Natural killer cell (primary cell): ENCODE data around the gene GJA5. TPM values are rescaled to one million over a fixed set of nuclear protein-coding genes. Genes with fewer than 3 reads are reported as not detected.

Experiments
- ATAC-seq, 3 donors: fragments of 150-1000 bp in 2 of 3; fragments of 200-7000 bp in 1 of 3; cut with Tn5 transposase; 1 replicate in 1 of 3; 2 replicates in 2 of 3; pipeline ENCODE4 v1.10.0; 2021; ENCODE audit warnings: mild to moderate bottlenecking in 2 of 3, moderate library complexity in 2 of 3
- DNase-seq, 2 donors: peaks; one replicate each; pipeline versions ENCODE4 v3.0.0 to v3.0.0-alpha.2; 2013 to 2021; ENCODE audit warnings: mixed read lengths in 1 of 2
- H3K27ac ChIP-seq: one replicate; pipeline ENCODE4 v1.5.1; 2013; ENCODE audit warnings: mild to moderate bottlenecking, low read length
- H3K27me3 ChIP-seq: one replicate; pipeline ENCODE4 v1.6.1; 2013; ENCODE audit warnings: low read length; ENCODE audit not compliant: control insufficient read depth, insufficient read depth
- H3K36me3 ChIP-seq: one replicate; pipeline ENCODE4 v1.6.1; 2013; ENCODE audit warnings: low read length; ENCODE audit not compliant: control insufficient read depth, insufficient read depth
- H3K4me1 ChIP-seq: one replicate; pipeline ENCODE4 v1.6.1; 2013; ENCODE audit warnings: low read length; ENCODE audit not compliant: control insufficient read depth, insufficient read depth
- H3K4me3 ChIP-seq: one replicate; pipeline ENCODE4 v1.5.1; 2013; ENCODE audit warnings: low read length
- H3K9me3 ChIP-seq: one replicate; pipeline ENCODE4 v1.6.1; 2013; ENCODE audit warnings: low read length; ENCODE audit not compliant: control insufficient read depth, insufficient read depth
- H3K27ac Mint-ChIP-seq, 2 donors: one replicate each; pipeline ENCODE4 v1.8.0; 2022; ENCODE audit warnings: mild to moderate bottlenecking in 2 of 2, mixed read lengths in 2 of 2, moderate library complexity in 1 of 2
- H3K27me3 Mint-ChIP-seq, 2 donors: one replicate each; pipeline ENCODE4 v1.8.0; 2022; ENCODE audit warnings: low read depth in 2 of 2, mixed read lengths in 2 of 2
- H3K36me3 Mint-ChIP-seq: one replicate; pipeline ENCODE4 v1.8.0; 2022; ENCODE audit warnings: mixed read lengths
- H3K4me1 Mint-ChIP-seq, 2 donors: one replicate each; pipeline ENCODE4 v1.8.0; 2022; ENCODE audit warnings: mixed read lengths in 2 of 2
- H3K4me3 Mint-ChIP-seq: one replicate; pipeline ENCODE4 v1.8.0; 2022; ENCODE audit warnings: mild to moderate bottlenecking, moderate library complexity, mixed read lengths
- H3K9me3 Mint-ChIP-seq, 2 donors: one replicate each; pipeline ENCODE4 v1.8.0; 2022; ENCODE audit warnings: mixed read lengths in 2 of 2
- CTCF ChIP-seq: fragments of 200-600 bp; IDR thresholded peaks from one replicate; pipeline ENCODE4 v1.8.0; 2022; ENCODE audit warnings: antibody characterized with exemption
- WGBS: methylation state at CpG from one replicate; pipeline ENCODE4 v1.1.7; 2013; ENCODE audit warnings: missing lambda C conversion rate; ENCODE audit not compliant: insufficient coverage; 5-methylcytosine and 5-hydroxymethylcytosine counted together
- intact Hi-C: fragments of 100-400 bp; cut with micrococcal nuclease; formaldehyde crosslinking; loops from one replicate; pipeline ENCODE4 v1.14.2; 2022
- total RNA-seq, 4 donors: library from RNA; stranded (reverse); fragments of 120-200 nt in 1 of 4; gene quantifications; one replicate each; pipeline versions ENCODE4 v1.2.3 to v1.2.4, GENCODE V29; 2013 to 2022

The GJA5 gene
- total RNA-seq, 3 donors from 2014 or later (not counting 1 experiment from before 2014, with no cell fraction given) = not detected

GRCh38 chr1:147729315-147729714 lies 31.1 kb downstream of the GJA5 start:
- TF ChIP-seq CTCF = no peak
- H3K4me3 ChIP-seq = no peak overlapping the region
- no peaks in the 10 kb centered on the region for H3K36me3 ChIP-seq
- H3K9me3 ChIP-seq = no peaks in the 10 kb centered on the region
- WGBS = no CpG with 5 or more reads among the region's 2 CpGs
- H3K27ac ChIP-seq = no peak overlapping the region
- H3K36me3 Mint-ChIP-seq = no peaks in the 10 kb centered on the region
- peaks cover 31 to 58% of the 10 kb centered on the region in 2 donors for H3K27me3 Mint-ChIP-seq
- H3K4me1 ChIP-seq = no peaks in the 10 kb centered on the region
- DNase-seq (no peak), ATAC-seq (no peak)
- no peaks in the 10 kb centered on the region for H3K27me3 ChIP-seq
- H3K4me1 Mint-ChIP-seq = no peaks in the 10 kb centered on the region
- no peak overlapping the region for H3K4me3 Mint-ChIP-seq
- no peaks in the 10 kb centered on the region for H3K9me3 Mint-ChIP-seq
- intact Hi-C loops = loop anchor here (10.0 kb wide), 1 partner anchor 165 kb away; no protein-coding TSS in a partner anchor
- no peak overlapping the region for H3K27ac Mint-ChIP-seq

GRCh38 chr1:147726168-147726567 lies 34.2 kb downstream of the GJA5 start:
- Histone ChIP-seq H3K27me3 (no peaks in the 10 kb centered on the region), H3K4me1 (no peaks in the 10 kb centered on the region), H3K36me3 (no peaks in the 10 kb centered on the region), H3K27ac (no peak overlapping the region), H3K9me3 (no peaks in the 10 kb centered on the region), H3K4me3 (no peak overlapping the region)
- TF ChIP-seq CTCF = no peak
- no peak for ATAC-seq
- H3K4me1 Mint-ChIP-seq = no peaks in the 10 kb centered on the region
- no peak for DNase-seq
- no peaks in the 10 kb centered on the region for H3K36me3 Mint-ChIP-seq
- intact Hi-C loops = loop anchor here (10.0 kb wide), 1 partner anchor 169 kb away; no protein-coding TSS in a partner anchor
- WGBS = 58% methylated on average over 2 of the region's 2 CpGs
- no peaks in the 10 kb centered on the region for H3K9me3 Mint-ChIP-seq
- H3K27me3 Mint-ChIP-seq = peaks cover 34 to 55% of the 10 kb centered on the region in 2 donors
- no peak overlapping the region for H3K27ac Mint-ChIP-seq
- no peak overlapping the region for H3K4me3 Mint-ChIP-seq

DNA sequence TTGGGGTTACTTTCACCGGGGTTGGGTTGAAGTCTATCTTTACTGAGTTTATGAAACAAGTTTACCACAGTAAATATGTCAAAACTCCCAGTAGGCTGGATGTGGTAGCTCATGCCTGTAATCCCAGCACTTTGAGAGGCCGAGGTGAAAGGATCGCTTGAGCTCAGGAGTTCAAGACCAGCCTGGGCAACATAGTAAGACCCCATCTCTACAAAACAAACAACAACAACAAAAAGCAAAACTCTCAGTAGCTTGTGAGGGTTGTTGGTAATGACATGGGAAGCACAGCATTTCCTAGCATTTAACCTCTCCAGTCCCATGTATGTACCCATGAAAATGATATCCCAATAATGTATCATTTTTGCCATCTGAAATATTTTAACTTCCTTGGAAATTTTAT lies 34.7 kb downstream of the GJA5 start:
- 81% methylated on average over 2 of the region's 3 CpGs for WGBS
- Histone ChIP-seq H3K4me3 (no peak overlapping the region), H3K27ac (no peak overlapping the region), H3K9me3 (no peaks in the 10 kb centered on the region), H3K36me3 (no peaks in the 10 kb centered on the region), H3K4me1 (no peaks in the 10 kb centered on the region), H3K27me3 (no peaks in the 10 kb centered on the region)
- no peak overlapping the region for H3K4me3 Mint-ChIP-seq
- H3K27me3 Mint-ChIP-seq = peaks cover 34 to 55% of the 10 kb centered on the region in 2 donors
- H3K27ac Mint-ChIP-seq = no peak overlapping the region
- TF ChIP-seq CTCF = no peak
- no peaks in the 10 kb centered on the region for H3K9me3 Mint-ChIP-seq
- ATAC-seq (no peak), DNase-seq (no peak)
- H3K4me1 Mint-ChIP-seq = no peaks in the 10 kb centered on the region
- H3K36me3 Mint-ChIP-seq = no peaks in the 10 kb centered on the region
- intact Hi-C loops = loop anchor here (10.0 kb wide), 1 partner anchor 169 kb away; no protein-coding TSS in a partner anchor
